Measurements from ENCODE around the gene GRHL3. TPM values are rescaled to one million over a fixed set of nuclear protein-coding genes. Genes with fewer than 3 reads are reported as not detected.
A peak's percentile ranks its signal among the peaks of the same experiment; 100 is the strongest.

GRHL3 gene
- total RNA-seq, 1 donor from 2014 or later, result not detected

DNA sequence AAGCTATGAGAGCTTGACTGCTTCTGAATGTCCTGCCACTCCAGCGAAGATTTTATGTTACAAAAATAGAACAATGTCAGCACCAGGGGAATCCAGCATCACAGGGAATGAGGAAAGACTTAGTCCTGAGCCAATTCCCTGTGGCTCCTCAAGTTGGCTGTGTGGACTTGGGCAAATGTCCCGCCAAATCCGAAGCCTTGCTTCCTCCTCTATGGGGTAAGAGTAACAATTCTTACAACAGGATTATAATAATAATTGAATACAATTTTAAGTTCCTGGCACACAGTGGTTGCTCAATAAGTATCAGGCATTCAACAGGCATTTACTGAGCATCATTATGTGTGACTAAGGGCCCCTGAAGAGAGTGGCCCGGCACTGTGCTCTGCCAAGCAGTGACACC lies 50.0 kb downstream of the GRHL3 start:
- DNase-seq (ENCODE audit: low read depth), result no peak

DNA sequence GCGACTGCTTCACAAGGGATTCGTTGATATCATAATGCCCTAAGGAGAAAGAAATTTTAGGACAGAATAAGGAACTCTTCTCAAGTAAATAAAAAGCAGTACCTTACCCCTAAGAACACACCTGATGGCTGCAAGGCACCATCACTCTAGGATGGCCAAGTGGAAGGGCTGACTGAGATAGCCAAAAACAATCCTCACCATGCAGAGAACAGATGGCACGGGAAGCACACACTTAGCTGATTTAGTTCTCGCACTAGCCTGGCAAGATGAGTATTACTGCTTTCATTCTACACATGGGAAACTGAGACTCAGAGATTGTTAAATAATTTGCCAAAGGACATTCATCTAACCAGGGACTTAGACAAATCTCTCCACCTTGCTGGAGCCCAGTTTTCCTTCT lies 50.6 kb downstream of the GRHL3 start:
- DNase-seq (ENCODE audit: low read depth), result no peak

DNA sequence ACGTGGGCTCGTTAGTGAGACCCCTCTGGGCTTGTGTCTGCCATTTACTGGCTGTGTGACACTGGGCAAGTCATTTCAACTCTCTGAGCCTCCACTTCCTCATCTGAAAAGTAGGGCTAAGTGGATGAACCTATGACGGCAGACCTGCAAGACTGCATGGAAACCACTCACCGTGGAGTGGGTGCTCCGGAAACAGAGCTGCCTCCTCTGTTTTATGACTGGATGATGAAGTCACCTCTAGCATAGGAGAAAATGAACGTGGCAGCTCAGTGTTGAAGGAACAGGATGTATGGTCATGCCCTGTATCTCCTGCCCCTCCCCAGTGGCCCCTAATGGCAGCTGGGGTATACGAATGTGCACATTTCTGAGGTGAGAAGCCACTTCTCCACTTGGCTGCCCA lies 53.9 kb downstream of the GRHL3 start:
- DNase-seq (ENCODE audit: low read depth), result no peak

DNA sequence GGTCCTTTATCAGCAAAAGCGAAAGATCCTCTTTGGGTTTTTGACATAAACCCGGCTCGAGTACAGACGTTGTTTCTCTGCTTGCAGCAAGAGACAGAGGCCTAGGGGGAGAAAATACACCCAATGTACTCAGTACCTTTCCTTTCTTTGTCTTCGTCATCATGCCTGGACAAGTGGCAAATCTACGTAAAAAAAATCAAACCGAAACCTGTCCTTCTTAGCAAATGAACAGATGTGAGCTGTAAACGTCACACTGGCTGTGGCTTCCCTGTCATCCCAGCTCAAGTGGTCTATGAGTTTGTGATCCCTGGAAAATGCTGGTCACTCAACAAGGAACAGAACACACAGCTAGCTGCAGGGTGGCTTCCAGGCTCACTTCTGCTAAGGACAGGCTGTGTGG lies 54.6 kb downstream of the GRHL3 start:
- DNase-seq (ENCODE audit: low read depth), result no peak

DNA sequence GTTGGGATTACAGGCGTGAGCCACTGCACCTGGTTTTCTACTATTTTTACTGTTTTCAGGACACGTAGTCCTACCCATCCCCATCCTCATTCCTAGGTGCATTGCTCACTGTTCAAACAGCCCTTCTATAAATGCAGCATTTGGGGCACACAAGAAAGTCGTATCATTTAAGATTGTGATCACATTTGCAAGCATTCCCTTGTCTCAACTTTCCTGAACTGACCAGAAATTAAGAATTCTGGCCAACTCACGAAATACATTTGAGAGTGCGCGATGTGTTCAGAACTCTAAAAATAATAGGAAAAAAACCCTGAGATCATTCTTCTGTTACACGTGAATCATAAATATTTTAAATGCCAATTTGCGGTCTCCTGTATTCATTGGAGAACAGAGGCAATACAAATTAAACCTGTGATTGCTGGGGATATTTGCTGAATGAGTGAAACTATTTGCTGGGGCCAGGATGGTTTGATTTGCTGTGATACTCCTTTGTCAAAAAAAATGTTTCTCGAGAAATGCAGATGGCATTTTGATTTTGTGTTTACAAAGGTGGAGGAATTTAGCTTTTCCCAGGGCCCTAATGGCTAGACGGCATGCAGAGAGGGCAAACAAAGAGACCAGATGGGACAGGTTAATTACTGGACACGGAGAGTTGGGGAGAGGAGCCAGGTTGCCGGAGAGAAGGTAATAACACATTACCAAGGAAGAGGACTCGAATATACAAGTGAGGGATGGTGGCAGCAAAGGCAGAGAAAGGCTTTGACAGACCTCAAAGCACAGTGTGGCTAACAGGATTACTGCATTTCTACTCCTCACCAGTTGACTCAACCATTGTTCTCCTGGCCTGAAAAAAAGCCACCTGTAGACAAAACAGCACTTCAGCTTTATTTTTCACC lies 56.0 kb downstream of the GRHL3 start:
- no peak for DNase-seq (ENCODE audit: low read depth)

DNA sequence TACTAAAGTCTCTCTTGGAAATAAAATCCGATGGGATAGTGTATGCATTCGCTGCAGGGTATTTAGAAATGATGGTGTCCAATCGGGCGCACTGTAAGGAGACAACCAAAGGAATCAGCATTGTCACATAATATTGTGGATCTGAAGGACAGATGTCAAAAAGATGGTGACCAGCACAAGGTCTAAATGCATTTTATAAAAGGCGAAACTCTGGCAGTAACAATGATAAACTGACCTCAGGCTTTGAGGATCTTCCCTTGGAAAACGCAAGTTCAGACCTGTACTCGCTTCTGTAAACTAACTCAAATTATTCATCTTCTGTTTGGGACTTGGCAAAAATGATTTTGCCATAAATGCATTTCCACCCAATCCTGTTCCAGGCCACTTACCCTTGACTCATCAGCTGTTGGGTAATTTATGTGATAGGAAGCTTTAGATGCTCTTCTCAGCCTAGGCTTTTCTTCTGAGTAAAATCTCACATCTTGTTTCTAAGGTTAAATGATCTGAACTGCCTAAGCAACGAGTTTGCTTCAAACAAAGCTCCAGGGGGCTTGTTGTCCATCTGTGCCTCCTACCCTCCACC lies 60.7 kb downstream of the GRHL3 start:
- DNase-seq (ENCODE audit: low read depth), result no peak

DNA sequence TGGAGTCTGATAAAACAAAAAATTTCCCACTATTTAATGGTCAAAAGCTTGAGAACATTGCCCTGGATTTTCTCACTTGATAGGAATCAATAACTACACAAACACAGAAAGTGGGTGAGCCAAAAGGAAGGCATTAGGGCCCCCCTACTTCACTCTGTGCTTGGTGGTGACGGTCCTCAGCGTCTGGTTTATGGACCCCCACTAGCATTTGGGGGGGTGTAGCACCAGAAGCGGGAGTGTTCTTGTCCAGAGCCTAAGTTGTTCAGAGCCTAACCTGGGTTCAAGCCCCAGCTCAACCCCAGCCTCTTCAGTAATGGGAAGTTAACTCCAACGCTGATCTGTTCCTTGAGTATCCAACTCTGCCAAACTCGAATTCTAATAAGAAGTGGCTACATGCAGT lies 61.4 kb downstream of the GRHL3 start:
- DNase-seq (ENCODE audit: low read depth), result no peak

DNA sequence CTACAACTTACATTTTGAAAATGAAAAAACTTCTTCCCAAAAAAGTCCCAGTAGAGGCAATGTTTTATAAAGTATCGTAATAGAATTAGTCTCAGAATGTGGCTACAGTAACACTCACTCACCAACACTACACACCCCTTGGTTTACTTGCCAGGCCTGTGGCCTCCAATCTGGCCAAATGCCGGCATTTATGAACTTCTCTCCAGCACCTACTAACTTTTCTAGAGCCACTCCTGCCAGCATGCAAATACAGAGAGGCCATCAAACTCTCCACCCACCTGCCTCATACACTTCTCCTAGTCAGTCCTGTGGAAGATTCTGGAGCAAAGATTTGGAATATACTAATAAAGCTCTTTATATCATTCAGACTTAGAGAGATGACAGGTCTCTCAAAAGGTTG lies 62.1 kb downstream of the GRHL3 start:
- no peak for DNase-seq (ENCODE audit: low read depth)

DNA sequence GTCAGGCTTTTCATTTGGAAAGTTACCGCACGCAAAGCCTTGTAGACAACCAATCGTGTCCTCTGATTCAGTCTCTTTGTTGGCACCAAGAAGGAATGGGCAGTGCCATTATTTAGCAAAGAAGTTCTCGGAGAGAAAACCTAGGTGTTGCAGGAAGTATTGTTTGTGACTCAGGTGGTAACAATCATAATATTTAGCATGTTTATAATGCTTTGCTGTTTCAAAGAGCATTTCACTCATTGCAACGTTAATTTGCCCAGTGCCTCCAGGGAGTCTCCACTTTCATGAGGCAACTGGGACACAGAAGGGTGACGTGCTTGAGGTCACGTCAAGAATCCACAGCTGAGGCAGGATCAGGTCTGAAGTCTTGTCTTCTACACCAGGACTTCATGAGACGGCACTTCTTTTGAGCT lies 63.0 kb downstream of the GRHL3 start:
- no peak for DNase-seq (ENCODE audit: low read depth)

DNA sequence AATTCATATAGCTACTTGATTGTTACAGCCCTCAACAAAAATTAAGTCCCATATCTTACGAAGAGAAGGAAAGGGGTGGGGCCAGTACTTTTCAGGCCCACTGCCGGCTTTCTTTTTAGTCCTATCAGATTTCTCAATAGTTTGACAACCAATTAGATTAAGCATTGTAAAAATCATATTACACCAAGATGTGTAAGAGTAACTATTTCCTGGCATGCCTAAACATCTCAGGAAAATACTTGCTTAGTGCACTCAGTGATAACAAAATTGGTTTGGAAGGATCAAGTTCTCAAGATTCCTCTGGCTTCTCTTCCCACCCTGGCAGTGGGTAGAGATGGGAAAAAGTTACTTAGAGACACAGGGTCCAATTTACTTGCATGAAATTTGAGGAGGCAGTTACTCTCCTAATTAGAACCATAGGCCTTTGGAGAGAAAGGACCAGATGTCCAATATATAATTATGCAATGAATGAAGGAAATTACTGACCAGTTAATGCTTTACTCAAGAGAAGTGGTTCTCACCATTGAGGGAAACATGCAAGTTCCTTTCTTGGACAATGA lies 64.3 kb downstream of the GRHL3 start:
- no peak for DNase-seq (ENCODE audit: low read depth)

DNA sequence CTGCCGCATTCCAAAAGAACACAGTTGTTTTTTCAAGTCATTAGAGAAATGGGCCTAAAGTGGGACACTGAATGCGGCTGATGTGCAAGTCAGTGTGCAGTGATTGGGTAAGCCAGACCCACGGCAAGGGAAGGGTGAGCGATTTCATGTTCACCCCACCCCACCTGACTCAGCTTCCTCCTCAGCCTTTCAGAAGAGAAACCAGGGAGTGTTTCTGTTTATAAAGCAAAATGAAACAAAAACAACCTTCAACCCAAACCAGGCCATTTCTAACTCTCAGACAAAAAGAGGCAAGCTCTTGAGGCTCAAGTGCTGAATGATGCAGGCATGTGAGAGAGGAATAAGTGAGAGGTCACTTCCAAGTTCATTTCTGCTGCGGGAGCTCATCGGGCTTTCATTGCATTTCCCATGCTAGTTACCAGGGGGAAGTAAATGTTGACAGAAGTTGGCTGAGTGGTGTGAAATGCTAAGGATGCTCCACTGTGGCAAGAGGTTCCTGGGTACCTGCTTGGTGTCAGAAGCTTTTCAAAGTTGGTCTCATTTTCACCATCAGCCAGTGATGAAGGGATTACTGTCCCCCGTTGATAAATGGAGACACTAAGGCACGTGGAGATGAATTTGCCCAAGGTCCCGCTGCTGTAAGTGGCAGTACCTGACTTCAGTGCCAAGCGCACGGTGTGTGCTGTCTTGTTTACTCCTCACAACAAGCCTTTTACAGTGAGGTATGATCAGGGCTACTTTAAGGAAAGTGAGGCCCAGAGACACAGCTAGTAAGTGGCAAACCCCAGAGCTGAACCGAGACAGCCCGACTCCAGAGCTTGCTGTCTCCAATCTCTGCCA lies 65.3 kb downstream of the GRHL3 start:
- DNase-seq (ENCODE audit: low read depth), result no peak

DNA sequence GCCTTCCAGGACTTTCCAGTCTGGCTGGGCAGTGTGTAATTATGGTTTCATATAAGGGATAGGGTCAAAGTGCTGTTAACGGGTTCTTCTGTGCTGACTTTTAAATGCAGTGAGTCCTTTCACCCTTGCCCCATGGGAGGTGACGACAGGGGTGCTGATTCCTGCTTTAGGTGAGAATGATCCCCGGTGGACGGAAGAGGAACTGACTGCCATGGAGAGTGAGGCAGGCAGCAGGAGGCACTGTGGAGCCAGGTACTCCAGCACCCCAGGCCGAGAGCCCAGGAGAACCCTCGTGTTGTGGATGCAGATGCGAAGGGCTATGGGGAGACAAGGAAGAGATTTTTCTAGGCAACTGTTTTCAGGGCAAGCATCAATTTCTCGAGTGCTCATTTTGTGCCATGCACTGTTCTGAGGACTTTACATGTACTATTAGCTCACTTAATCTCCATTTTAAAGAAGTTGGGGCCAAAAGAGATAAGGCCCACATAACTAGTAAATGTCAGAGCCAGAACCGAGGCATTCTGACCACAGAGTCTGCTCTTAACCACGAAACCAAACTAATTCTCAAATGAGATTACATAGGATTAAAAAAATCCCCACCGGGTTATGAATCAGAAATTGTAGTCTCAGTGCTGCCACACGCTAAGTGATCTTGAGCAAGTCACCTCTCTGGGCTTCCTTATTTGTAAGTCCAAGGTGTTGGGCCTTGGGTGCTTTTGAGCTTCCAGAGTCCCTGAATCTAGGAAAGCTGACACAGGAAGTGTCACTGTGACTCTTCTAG lies 66.2 kb downstream of the GRHL3 start:
- DNase-seq (ENCODE audit: low read depth), result no peak

DNA sequence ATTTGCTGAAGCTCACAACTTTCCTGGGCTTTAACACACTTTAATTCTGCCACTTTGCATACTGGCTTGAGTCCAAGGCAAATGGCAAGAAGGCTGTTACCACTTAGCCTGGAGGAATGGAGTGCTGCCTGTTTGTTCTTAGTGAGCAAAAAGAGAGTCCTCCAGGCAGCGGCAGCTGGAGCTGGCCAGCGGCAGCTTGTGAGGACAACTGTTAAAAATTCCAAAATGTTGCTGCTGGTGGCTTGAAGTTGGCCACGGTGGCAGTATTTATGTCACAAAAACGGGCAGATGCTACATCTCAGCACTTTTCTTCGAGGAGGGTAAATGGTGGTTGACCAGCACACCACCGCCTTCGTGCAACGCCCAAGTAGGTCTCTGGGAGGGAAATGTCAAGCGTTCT lies 67.1 kb downstream of the GRHL3 start:
- DNase-seq (ENCODE audit: low read depth), result peak; percentile 51

DNA sequence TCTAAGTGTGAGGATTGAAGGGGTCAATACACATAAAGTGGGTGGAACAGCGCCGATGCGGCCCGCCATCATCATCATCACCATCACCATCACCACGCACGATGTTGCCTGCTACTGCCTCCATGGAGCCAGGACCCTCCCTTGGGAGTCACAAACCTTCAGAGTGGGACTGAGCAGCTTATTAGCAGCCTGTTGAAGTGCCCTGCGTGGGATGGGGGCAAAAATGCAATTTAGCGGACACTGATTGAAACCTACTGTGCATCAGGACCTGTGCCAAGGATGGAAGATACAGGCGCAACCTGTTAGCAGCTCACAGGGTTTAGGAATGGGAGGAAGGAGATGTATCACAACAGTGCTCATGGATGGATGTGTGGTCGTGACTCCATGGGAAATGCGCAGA lies 67.8 kb downstream of the GRHL3 start:
- no peak for DNase-seq (ENCODE audit: low read depth)

DNA sequence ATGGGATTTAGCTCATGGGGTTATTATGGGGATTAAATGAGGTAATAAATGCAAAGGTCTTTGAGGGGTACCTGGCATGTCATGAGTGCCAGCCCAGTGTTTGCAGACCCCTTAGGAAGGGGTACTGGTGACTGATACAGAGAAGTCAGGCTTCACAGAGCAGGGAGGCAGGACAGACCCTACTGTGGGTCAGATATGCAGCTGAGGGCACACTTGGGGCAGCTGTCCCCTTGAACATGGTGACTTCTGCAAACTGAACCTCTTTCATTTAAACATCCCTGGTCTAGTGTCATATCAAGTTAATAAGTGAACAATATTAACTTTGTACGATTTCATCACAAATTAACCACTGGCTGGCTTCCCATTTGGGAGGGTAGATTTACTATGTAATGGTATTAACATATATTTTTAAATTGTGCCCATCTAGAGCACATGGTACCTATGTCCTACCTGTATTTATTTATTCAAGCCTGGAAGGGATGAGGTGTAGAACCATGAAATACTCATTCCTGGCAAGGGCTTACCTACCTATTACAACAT lies 68.5 kb downstream of the GRHL3 start:
- DNase-seq (ENCODE audit: low read depth), result no peak

DNA sequence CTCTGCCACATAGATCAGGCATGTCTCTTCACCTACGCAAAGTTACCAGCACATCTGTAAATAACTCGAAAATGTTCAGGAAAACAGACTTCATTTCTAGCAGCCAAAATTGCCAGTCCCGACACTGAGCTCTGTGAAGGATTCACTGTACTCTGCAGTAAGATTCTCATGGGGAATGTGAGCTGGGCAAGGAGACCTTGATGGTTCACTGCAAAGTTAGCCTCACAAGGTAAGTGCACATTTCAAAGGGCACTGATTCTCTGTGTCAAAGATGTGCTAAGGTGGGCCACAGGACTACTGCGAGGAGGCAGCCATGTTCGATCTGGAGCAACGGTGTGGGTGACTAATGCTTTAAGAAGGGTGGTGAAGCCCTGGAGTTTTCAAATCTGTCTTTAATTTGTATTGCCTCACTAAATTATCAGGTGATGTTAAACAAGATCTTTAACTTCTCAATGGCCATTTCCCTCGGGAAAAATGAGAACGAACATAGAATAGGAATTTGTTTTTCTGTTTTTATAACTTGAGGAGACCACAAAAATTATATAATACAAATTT lies 69.3 kb downstream of the GRHL3 start:
- DNase-seq (ENCODE audit: low read depth), result no peak

DNA sequence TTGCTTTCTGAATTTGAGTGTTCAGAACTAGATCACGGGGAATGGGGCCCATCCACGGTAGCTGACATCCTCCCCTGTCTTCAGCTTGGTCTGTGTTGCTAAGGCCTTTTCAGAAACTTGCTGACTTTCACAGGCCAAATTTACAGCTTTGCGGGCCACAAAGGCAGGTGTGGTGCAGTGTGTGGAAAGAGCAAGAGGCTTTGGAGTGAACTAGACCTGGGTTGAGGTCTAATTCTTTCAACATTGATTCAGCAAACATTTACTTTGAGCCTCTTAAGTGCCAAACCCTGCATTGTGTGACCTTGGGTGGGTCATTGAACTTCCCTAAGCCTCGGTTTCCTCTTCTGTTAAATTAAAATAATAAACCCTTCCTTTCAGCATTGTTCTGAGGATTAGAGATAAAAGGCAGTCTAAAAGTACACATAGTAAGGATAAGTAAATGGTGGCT lies 70.1 kb downstream of the GRHL3 start:
- no peak for DNase-seq (ENCODE audit: low read depth)

DNA sequence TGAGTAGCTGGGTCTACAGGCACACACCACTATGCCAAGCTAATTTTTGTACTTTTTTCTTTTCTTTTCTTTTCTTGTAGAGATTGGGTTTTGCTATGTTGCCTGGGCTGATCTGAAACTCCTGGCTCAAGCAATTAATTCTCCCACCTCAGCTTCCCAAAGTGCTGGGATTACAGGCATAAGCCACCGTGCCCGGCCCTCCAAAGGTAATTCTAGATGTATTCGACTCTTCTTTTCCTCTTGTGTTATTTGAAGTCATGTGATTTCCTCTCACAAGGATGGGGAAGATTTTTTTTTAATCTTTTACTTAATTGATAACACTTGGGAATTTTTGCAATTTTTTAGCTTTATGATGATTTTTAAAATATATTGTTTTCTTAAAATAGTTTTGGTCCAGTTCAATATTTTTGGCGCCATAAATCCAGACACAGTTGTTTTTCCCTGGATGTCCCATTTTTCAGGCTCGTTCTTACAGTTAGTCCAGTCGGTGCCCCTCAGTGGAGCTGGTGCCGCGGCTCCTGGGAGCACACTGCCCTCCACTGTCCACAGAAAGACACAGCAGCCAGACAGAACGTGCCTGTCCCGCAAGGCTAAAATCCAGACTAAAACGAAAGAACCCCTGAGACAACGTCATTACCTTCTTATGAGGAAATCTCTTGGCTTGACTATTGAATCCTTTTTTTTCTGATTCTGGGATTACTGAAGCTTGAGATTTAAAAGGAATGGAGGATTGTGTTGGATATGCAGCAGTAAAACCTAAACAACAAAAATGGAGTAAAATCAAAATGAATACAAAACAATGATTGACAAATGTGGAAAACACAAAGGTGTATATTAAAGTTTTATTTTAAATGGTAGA lies 72.0 kb downstream of the GRHL3 start:
- DNase-seq (ENCODE audit: low read depth), result peak; percentile 81

DNA sequence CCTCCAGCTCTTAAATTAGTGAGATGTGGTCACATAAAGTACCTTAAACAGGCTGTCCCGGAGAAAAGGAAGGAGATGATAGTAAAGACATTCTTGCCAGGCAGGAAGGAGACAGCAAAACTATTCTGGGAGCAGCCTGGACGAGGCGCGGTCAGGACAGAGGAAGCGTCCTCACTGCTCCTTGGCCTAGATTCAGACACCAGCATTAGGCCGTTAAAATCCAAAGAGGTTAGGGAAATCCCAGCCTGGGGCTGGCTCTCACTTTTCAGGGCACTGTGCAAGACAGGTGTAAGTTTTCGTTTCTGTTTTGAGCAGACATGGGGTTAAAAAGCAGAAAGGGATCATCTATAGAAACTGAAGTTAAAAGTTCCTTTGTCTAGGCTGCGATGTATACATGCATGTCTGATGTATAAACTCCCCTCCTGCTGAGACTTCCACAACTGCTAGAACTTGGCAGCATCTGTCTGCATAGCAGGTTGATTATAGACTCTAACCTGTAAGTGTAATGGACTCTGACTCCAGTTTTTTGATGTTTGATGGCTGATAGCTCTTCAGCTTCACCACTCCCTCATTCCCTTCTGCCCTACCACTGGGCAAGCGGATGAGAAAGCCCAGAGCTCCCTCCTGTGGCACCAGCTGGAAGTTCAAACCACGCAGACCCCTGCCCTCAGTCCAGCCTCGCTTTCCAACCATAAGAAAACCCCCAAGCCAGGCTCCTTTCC lies 72.9 kb downstream of the GRHL3 start:
- DNase-seq (ENCODE audit: low read depth), result peak; percentile 66

Data from myocyte (in vitro differentiated cells).